Colonic mucosa (tissue), 4 donors: ENCODE results near the gene PFDN2. TPM values are rescaled to one million over a fixed set of nuclear protein-coding genes. Genes with fewer than 3 reads are reported as not detected.
A peak's percentile ranks its signal among the peaks of the same experiment; 100 is the strongest.

Experiments
- DNase-seq: peaks from one replicate; pipeline ENCODE4 v3.0.0-alpha.2; 2020
- H3K27ac ChIP-seq: fragments of 200-600 bp; one replicate; pipeline ENCODE4 v1.8.0; 2021
- H3K27me3 ChIP-seq: fragments of 200-600 bp; one replicate; pipeline ENCODE4 v1.8.0; 2021
- H3K36me3 ChIP-seq: fragments of 200-600 bp; one replicate; pipeline ENCODE4 v1.8.0; 2021
- H3K4me1 ChIP-seq: fragments of 200-600 bp; one replicate; pipeline ENCODE4 v1.8.0; 2021; ENCODE audit warnings: mild to moderate bottlenecking
- H3K4me3 ChIP-seq: fragments of 200-600 bp; one replicate; pipeline ENCODE4 v1.8.0; 2021
- H3K9ac ChIP-seq, 2 donors: one replicate each; pipeline ENCODE4 v1.7.0; 2013; ENCODE audit warnings: control low read depth in 2 of 2, low read depth in 2 of 2, low read length in 2 of 2
- H3K9me3 ChIP-seq: fragments of 200-600 bp; one replicate; pipeline ENCODE4 v1.8.0; 2021
- CTCF ChIP-seq: fragments of 200-600 bp; IDR thresholded peaks from one replicate; pipeline ENCODE4 v1.8.0; 2022; ENCODE audit warnings: antibody characterized with exemption, mild to moderate bottlenecking
- intact Hi-C: fragments of 100-400 bp; cut with DNase I; formaldehyde crosslinking; loops from one replicate; pipeline ENCODE4 v1.14.1; 2022
- total RNA-seq, 2 donors: library from RNA; stranded (reverse); fragmentation: NEBNext Ultra II Directional in 1 of 2; extraction: Animal tissue kit (Norgen Biotek cat#: 25700) in 1 of 2; gene quantifications; one replicate each; pipeline ENCODE4 v1.2.1, GENCODE V29; 2021
- donor health status: healthy.
- donor health status: DM: no; HTN: no; CAD: no.
- donor health status: DM: no; HTN: no; CAD: no.

Gene PFDN2
- total RNA-seq, 2 donors from 2014 or later, result 42.7 to 49.6 TPM

GRCh38 chr1:161091796-161092507 lies 25.9 kb downstream of the PFDN2 start:
- DNase-seq, result no peak
- intact Hi-C loops, result no loop called here

GRCh38 chr1:161091093-161091492 lies 26.7 kb downstream of the PFDN2 start:
- H3K27ac ChIP-seq, result no peak overlapping the region
- no peak overlapping the region for H3K4me3 ChIP-seq
- no peak for DNase-seq
- intact Hi-C loops, result no loop called here
- H3K9ac ChIP-seq, result no peak overlapping the region
- TF ChIP-seq CTCF, result no peak
- no peaks in the 10 kb centered on the region for H3K27me3 ChIP-seq
- no peaks in the 10 kb centered on the region for H3K4me1 ChIP-seq
- H3K36me3 ChIP-seq, result no peaks in the 10 kb centered on the region
- no peaks in the 10 kb centered on the region for H3K9me3 ChIP-seq

More at GRCh38 chr1:161091796-161092507, 25.9 kb downstream of the PFDN2 start:
- TF ChIP-seq CTCF, result no peak
- Histone ChIP-seq H3K4me1 (no peaks in the 10 kb centered on the region), H3K9ac (no peak overlapping the region), H3K27me3 (no peaks in the 10 kb centered on the region), H3K36me3 (no peaks in the 10 kb centered on the region), H3K4me3 (no peak overlapping the region), H3K27ac (no peak overlapping the region), H3K9me3 (no peaks in the 10 kb centered on the region)

- Histone ChIP-seq H3K9me3 (no peaks in the 10 kb centered on the region), H3K4me1 (no peaks in the 10 kb centered on the region), H3K27me3 (no peaks in the 10 kb centered on the region), H3K9ac (no peak overlapping the region), H3K27ac (no peak overlapping the region), H3K36me3 (no peaks in the 10 kb centered on the region), H3K4me3 (no peak overlapping the region)
- intact Hi-C loops, result no loop called here
- DNase-seq, result no peak
- no peak for TF ChIP-seq CTCF
These were observed 27.2 kb downstream of the PFDN2 start for GRCh38 chr1:161090617-161091016.

GRCh38 chr1:161089938-161090337 lies 27.9 kb downstream of the PFDN2 start:
- TF ChIP-seq CTCF, result no peak
- H3K27me3 ChIP-seq, result no peaks in the 10 kb centered on the region
- no peaks in the 10 kb centered on the region for H3K36me3 ChIP-seq
- H3K4me1 ChIP-seq, result no peaks in the 10 kb centered on the region
- no peak overlapping the region for H3K27ac ChIP-seq
- intact Hi-C loops, result no loop called here
- no peak overlapping the region for H3K4me3 ChIP-seq
- peak overlapping the region in 1 of 2 donors; percentile 69 for H3K9ac ChIP-seq
- DNase-seq, result no peak
- H3K9me3 ChIP-seq, result no peaks in the 10 kb centered on the region

- Histone ChIP-seq H3K9me3 (no peaks in the 10 kb centered on the region), H3K36me3 (no peaks in the 10 kb centered on the region), H3K27ac (peak within 1 kb of the TSS; percentile 43), H3K4me3 (peak within 1 kb of the TSS; percentile 18), H3K27me3 (no peaks in the 10 kb centered on the region), H3K4me1 (no peaks in the 10 kb centered on the region), H3K9ac (peak within 1 kb of the TSS; percentile 57 to 69)
- intact Hi-C loops, result no loop called here
- peak; percentile 83 for DNase-seq
- TF ChIP-seq CTCF, result no peak
These were observed 28.4 kb downstream of the PFDN2 start, which contains the start of gene NECTIN4 for GRCh38 chr1:161089251-161089924. Gene NECTIN4 (minus strand): TSS chr1:161089558. CDS start chr1:161089296, 262 bp downstream.
